H9 (cell line): ENCODE results near the gene SEC22C. TPM values are rescaled to one million over a fixed set of nuclear protein-coding genes. Genes with fewer than 3 reads are reported as not detected.

Experiments
- DNase-seq: peaks from one replicate; pipeline ENCODE4 v3.0.0-alpha.2; 2017
- H2AFZ ChIP-seq: one replicate; pipeline ENCODE4 v1.6.1; 2013; ENCODE audit warnings: mild to moderate bottlenecking, low read length, control low read depth, moderate library complexity
- H2AK5ac ChIP-seq: 2 replicates; pipeline ENCODE4 v1.6.1; 2013; ENCODE audit warnings: low read length, control low read depth, mixed read lengths; ENCODE audit not compliant: insufficient read length
- H2BK120ac ChIP-seq: one replicate; pipeline ENCODE4 v1.6.1; 2013; ENCODE audit warnings: low read depth, mild to moderate bottlenecking, low read length, control low read depth, inconsistent platforms; ENCODE audit not compliant: poor library complexity, severe bottlenecking
- H2BK12ac ChIP-seq: 2 replicates; pipeline ENCODE4 v1.6.1; 2013; ENCODE audit warnings: low read length, control low read depth, mixed read lengths, low read depth; ENCODE audit not compliant: insufficient read length
- H2BK15ac ChIP-seq: 2 replicates; pipeline ENCODE4 v1.6.1; 2013; ENCODE audit warnings: low read depth, low read length, control low read depth
- H2BK20ac ChIP-seq: one replicate; pipeline ENCODE4 v1.6.1; 2013; ENCODE audit warnings: low read depth, mild to moderate bottlenecking, low read length, control low read depth, inconsistent platforms; ENCODE audit not compliant: poor library complexity, severe bottlenecking
- H2BK5ac ChIP-seq: 2 replicates; pipeline ENCODE4 v1.6.1; 2013; ENCODE audit warnings: low read length, control low read depth, mixed read lengths; ENCODE audit not compliant: insufficient read length
- H3K14ac ChIP-seq: 2 replicates; pipeline ENCODE4 v1.6.1; 2013; ENCODE audit warnings: low read length, control low read depth; ENCODE audit not compliant: insufficient read depth
- H3K18ac ChIP-seq: 2 replicates; pipeline ENCODE4 v1.6.1; 2013; ENCODE audit warnings: low read depth, mild to moderate bottlenecking, mixed read lengths, low read length, control low read depth; ENCODE audit not compliant: insufficient read length
- H3K23ac ChIP-seq: 2 replicates; pipeline ENCODE4 v1.6.1; 2013; ENCODE audit warnings: low read length, control low read depth, mixed read lengths, low read depth; ENCODE audit not compliant: insufficient read length
- H3K23me2 ChIP-seq: 2 replicates; pipeline ENCODE4 v1.6.1; 2013; ENCODE audit warnings: low read depth, mild to moderate bottlenecking, mixed read lengths, low read length, control low read depth; ENCODE audit not compliant: insufficient read length, poor library complexity, severe bottlenecking
- H3K27ac ChIP-seq: 2 replicates; pipeline ENCODE4 v1.5.1; 2013; ENCODE audit warnings: low read length, control low read depth, mixed read lengths, low read depth; ENCODE audit not compliant: insufficient read length
- H3K27me3 ChIP-seq: 2 replicates; pipeline ENCODE4 v1.6.1; 2013; ENCODE audit warnings: low read length, control low read depth, inconsistent platforms; ENCODE audit not compliant: insufficient read depth
- H3K4ac ChIP-seq: 2 replicates; pipeline ENCODE4 v1.6.1; 2013; ENCODE audit warnings: low read depth, mild to moderate bottlenecking, control low read depth, inconsistent platforms, low read length, moderate library complexity
- H3K4me1 ChIP-seq: 2 replicates; pipeline ENCODE4 v1.6.1; 2013; ENCODE audit warnings: low read length, control low read depth, inconsistent platforms; ENCODE audit not compliant: insufficient read depth
- H3K4me2 ChIP-seq: 2 replicates; pipeline ENCODE4 v1.6.1; 2013; ENCODE audit warnings: low read length, control low read depth, mixed read lengths; ENCODE audit not compliant: insufficient read length, insufficient read depth
- H3K56ac ChIP-seq: 2 replicates; pipeline ENCODE4 v1.6.1; 2013; ENCODE audit warnings: low read depth, mild to moderate bottlenecking, mixed read lengths, low read length, control low read depth; ENCODE audit not compliant: insufficient read length
- H3K79me1 ChIP-seq: 2 replicates; pipeline ENCODE4 v1.6.1; 2013; ENCODE audit warnings: low read depth, mild to moderate bottlenecking, moderate library complexity, low read length, control low read depth, inconsistent platforms; ENCODE audit not compliant: insufficient read depth, poor library complexity, severe bottlenecking
- H3K79me2 ChIP-seq: 2 replicates; pipeline ENCODE4 v1.6.1; 2013; ENCODE audit warnings: low read length, control low read depth, inconsistent platforms; ENCODE audit not compliant: insufficient read depth
- H3K9ac ChIP-seq: 2 replicates; pipeline ENCODE4 v1.6.1; 2013; ENCODE audit warnings: low read length, control low read depth, mixed read lengths; ENCODE audit not compliant: insufficient read length; ENCODE audit errors: extremely low read depth
- H3K9me3 ChIP-seq: one replicate; pipeline ENCODE4 v1.6.1; 2013; ENCODE audit warnings: low read depth, low read length, inconsistent platforms; ENCODE audit not compliant: control insufficient read depth
- H3T11ph ChIP-seq: one replicate; pipeline ENCODE4 v1.6.1; 2013; ENCODE audit warnings: mild to moderate bottlenecking, low read length, control low read depth, inconsistent platforms
- H4K20me1 ChIP-seq: one replicate; pipeline ENCODE4 v1.6.1; 2013; ENCODE audit not compliant: control insufficient read depth, insufficient read length, insufficient read depth
- H4K5ac ChIP-seq: 2 replicates; pipeline ENCODE4 v1.6.1; 2013; ENCODE audit warnings: low read depth, mild to moderate bottlenecking, mixed read lengths, low read length, control low read depth; ENCODE audit not compliant: insufficient read length
- H4K8ac ChIP-seq: replicated peaks from 2 replicates; pipeline ENCODE4 v1.6.1; 2013; ENCODE audit warnings: low read length, control low read depth, mixed read lengths, low read depth; ENCODE audit not compliant: insufficient read length
- H4K91ac ChIP-seq: 2 replicates; pipeline ENCODE4 v1.6.1; 2013; ENCODE audit warnings: low read depth, mild to moderate bottlenecking, moderate library complexity, mixed read lengths, low read length, control low read depth; ENCODE audit not compliant: insufficient read length
- H3K27ac Mint-ChIP-seq, 3 experiments: 2 replicates in 2 of 3; 3 replicates in 1 of 3; pipeline ENCODE4 v1.8.0; 2020 to 2021; ENCODE audit warnings: mixed read lengths in 3 of 3, mild to moderate bottlenecking in 1 of 3, moderate library complexity in 1 of 3
- H3K27me3 Mint-ChIP-seq: 2 replicates; pipeline ENCODE4 v1.8.0; 2021; ENCODE audit warnings: low read depth, mild to moderate bottlenecking, moderate library complexity, mixed read lengths
- H3K36me3 Mint-ChIP-seq, 3 experiments: 2 replicates in 2 of 3; 3 replicates in 1 of 3; pipeline ENCODE4 v1.8.0; 2020 to 2021; ENCODE audit warnings: low read depth in 3 of 3, mixed read lengths in 3 of 3; ENCODE audit not compliant: insufficient read depth in 1 of 3
- H3K4me1 Mint-ChIP-seq, 2 experiments: 2 replicates each; pipeline ENCODE4 v1.8.0; 2020; ENCODE audit warnings: mixed read lengths in 2 of 2
- H3K4me3 Mint-ChIP-seq, 2 experiments: 2 replicates in 1 of 2; 3 replicates in 1 of 2; pipeline ENCODE4 v1.8.0; 2020 to 2021; ENCODE audit warnings: mild to moderate bottlenecking in 2 of 2, mixed read lengths in 2 of 2, moderate library complexity in 1 of 2
- H3K9me3 Mint-ChIP-seq, 2 experiments: 2 replicates in 1 of 2; 3 replicates in 1 of 2; pipeline ENCODE4 v1.8.0; 2020; ENCODE audit warnings: mild to moderate bottlenecking in 2 of 2, mixed read lengths in 2 of 2, moderate library complexity in 1 of 2
- WGBS: extraction: QIAGEN DNeasy Blood & Tissue Kit; methylation state at CpG from one replicate; pipeline ENCODE4 v1.1.7; 2013; ENCODE audit warnings: missing lambda C conversion rate, low lambda C conversion rate, mixed read lengths; ENCODE audit not compliant: insufficient read length; ENCODE audit errors: extremely low coverage; 5-methylcytosine and 5-hydroxymethylcytosine counted together
- total RNA-seq: library from RNA; stranded (reverse); gene quantifications from 2 replicates; pipeline ENCODE4 v1.2.1, GENCODE V29; 2021
- TF ChIP-seq, protein P1 (sequence below): fragments of 200-600 bp; sonication (generic); conservative IDR thresholded peaks from 3 replicates; pipeline ENCODE4 v1.8.0; 2021; ENCODE audit warnings: antibody characterized with exemption, mild to moderate bottlenecking

The SEC22C gene
- total RNA-seq, 1 experiment from 2014 or later, result 28.2 TPM

DNA sequence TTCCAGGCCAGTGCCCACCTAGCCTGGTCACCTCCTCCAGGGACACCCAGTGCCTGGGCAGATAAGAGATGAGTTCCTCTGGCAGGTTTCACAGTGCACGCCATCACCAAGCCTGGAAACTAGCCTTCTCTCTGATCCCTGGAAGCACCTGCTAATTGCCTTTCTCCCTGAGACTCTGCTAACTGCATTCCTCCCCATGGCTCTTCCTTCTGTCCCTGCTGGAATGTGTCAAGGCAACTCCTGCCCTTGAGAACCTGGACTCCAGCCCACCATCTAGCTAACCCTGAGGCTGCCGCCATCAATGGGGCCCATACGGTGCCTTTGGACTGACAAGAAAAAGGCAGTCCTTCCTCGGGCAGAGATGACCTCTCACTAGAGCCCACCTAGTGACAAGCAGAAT, 60.9 kb downstream of the SEC22C start:
- TF ChIP-seq, protein P1, sequence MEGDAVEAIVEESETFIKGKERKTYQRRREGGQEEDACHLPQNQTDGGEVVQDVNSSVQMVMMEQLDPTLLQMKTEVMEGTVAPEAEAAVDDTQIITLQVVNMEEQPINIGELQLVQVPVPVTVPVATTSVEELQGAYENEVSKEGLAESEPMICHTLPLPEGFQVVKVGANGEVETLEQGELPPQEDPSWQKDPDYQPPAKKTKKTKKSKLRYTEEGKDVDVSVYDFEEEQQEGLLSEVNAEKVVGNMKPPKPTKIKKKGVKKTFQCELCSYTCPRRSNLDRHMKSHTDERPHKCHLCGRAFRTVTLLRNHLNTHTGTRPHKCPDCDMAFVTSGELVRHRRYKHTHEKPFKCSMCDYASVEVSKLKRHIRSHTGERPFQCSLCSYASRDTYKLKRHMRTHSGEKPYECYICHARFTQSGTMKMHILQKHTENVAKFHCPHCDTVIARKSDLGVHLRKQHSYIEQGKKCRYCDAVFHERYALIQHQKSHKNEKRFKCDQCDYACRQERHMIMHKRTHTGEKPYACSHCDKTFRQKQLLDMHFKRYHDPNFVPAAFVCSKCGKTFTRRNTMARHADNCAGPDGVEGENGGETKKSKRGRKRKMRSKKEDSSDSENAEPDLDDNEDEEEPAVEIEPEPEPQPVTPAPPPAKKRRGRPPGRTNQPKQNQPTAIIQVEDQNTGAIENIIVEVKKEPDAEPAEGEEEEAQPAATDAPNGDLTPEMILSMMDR, result no peak
- no peak overlapping the region for H4K91ac ChIP-seq
- WGBS, result no CpG with 5 or more reads among the region's 4 CpGs

More for the DNA sequence above, 60.9 kb downstream of the SEC22C start:
- Histone ChIP-seq H2BK5ac (no peak overlapping the region), H3T11ph (no peak overlapping the region), H3K4me2 (no peak overlapping the region), H4K5ac (no peak overlapping the region), H4K8ac (no peak overlapping the region), H3K4me1 (no peaks in the 10 kb centered on the region), H3K79me1 (no peaks in the 10 kb centered on the region), H2BK120ac (no peak overlapping the region), H3K9me3 (no peaks in the 10 kb centered on the region), H3K14ac (no peak overlapping the region), H3K27me3 (no peaks in the 10 kb centered on the region), H3K9ac (no peak overlapping the region), H3K23ac (no peak overlapping the region), H2BK12ac (no peak overlapping the region), H3K27ac (no peak overlapping the region), H3K56ac (no peak overlapping the region), H3K18ac (no peak overlapping the region), H2AFZ (no peak overlapping the region), H2BK15ac (no peak overlapping the region), H3K23me2 (no peaks in the 10 kb centered on the region), H2AK5ac (no peak overlapping the region), H3K79me2 (no peaks in the 10 kb centered on the region), H3K4ac (no peak overlapping the region), H2BK20ac (no peak overlapping the region), H4K20me1 (no peaks in the 10 kb centered on the region)
- DNase-seq, result no peak
- no peaks in the 10 kb centered on the region for H3K4me1 Mint-ChIP-seq
- no peaks in the 10 kb centered on the region for H3K9me3 Mint-ChIP-seq
- H3K36me3 Mint-ChIP-seq, result no peaks in the 10 kb centered on the region
- no peak overlapping the region for H3K4me3 Mint-ChIP-seq
- no peak overlapping the region for H3K27ac Mint-ChIP-seq
- no peaks in the 10 kb centered on the region for H3K27me3 Mint-ChIP-seq
